B cell (primary cell): ENCODE data around the gene PTPRN2. TPM values are rescaled to one million over a fixed set of nuclear protein-coding genes. Genes with fewer than 3 reads are reported as not detected.

Experiments
- ATAC-seq: fragments of 200-7000 bp; cut with Tn5 transposase; one replicate; pipeline ENCODE4 v1.10.0; 2021; ENCODE audit warnings: low read depth, mild to moderate bottlenecking, moderate number of reproducible peaks, moderate library complexity
- CTCF ChIA-PET: fragments of 350-600 bp; sonication (Branson Sonifier 250); formaldehyde crosslinking; loops from one replicate; lab custom pipeline; 2021; ENCODE audit warnings: antibody characterized with exemption, inconsistent platforms; lab: Charles Lee
- POLR2A ChIA-PET: fragments of 350-600 bp; sonication (Branson Sonifier 250); formaldehyde crosslinking; loops from one replicate; lab custom pipeline; 2021; ENCODE audit warnings: antibody characterized with exemption; lab: Charles Lee
- DNase-seq: peaks from one replicate; pipeline ENCODE4 v3.0.0; 2013
- H2AFZ ChIP-seq: 2 replicates; pipeline ENCODE4 v1.6.1; 2012; ENCODE audit warnings: mild to moderate bottlenecking, low read depth, low read length; ENCODE audit not compliant: insufficient read depth, poor library complexity, severe bottlenecking
- H3K27ac ChIP-seq, 2 donors: 1 replicate in 1 of 2; 2 replicates in 1 of 2; pipeline ENCODE4 v1.5.1; 2012 to 2013; ENCODE audit warnings: low read length in 2 of 2, mild to moderate bottlenecking in 2 of 2, moderate library complexity in 1 of 2
- H3K27me3 ChIP-seq, 4 experiments: fragments of 200-600 bp in 1 of 4; sonication (generic) in 1 of 4; replicated peaks in 1 of 4; 1 replicate in 2 of 4; 2 replicates in 2 of 4; pipeline versions ENCODE4 v1.6.1 to v1.7.0; 2013 to 2016; ENCODE audit warnings: low read length in 3 of 4, mild to moderate bottlenecking in 2 of 4, mixed read lengths in 1 of 4, moderate library complexity in 1 of 4; ENCODE audit not compliant: insufficient read depth in 4 of 4, control insufficient read depth in 3 of 4; ENCODE audit errors: control extremely low read depth in 1 of 4
- H3K36me3 ChIP-seq, 2 experiments: replicated peaks in 1 of 2; 1 replicate in 1 of 2; 2 replicates in 1 of 2; pipeline versions ENCODE4 v1.6.1 to v1.7.1; 2013; ENCODE audit warnings: low read length in 1 of 2; ENCODE audit not compliant: insufficient read depth in 2 of 2, control insufficient read depth in 1 of 2; ENCODE audit errors: control extremely low read depth in 1 of 2, extremely low read depth in 1 of 2
- H3K4me1 ChIP-seq, 2 donors: fragments of 200-600 bp in 1 of 2; sonication (generic) in 1 of 2; 1 replicate in 1 of 2; 2 replicates in 1 of 2; pipeline versions ENCODE4 v1.5.1 to v1.6.1; 2013 to 2017; ENCODE audit warnings: low read length in 2 of 2; ENCODE audit not compliant: control insufficient read depth in 2 of 2, insufficient read depth in 2 of 2
- H3K4me2 ChIP-seq: replicated peaks from 2 replicates; pipeline ENCODE3; 2012; ENCODE audit warnings: mild to moderate bottlenecking, low read depth, low read length; ENCODE audit not compliant: poor library complexity, severe bottlenecking
- H3K4me3 ChIP-seq, 5 experiments: fragments of 200-600 bp in 1 of 5; sonication (generic) in 1 of 5; 1 replicate in 3 of 5; 2 replicates in 2 of 5; pipeline versions ENCODE4 v1.5.1 to v1.7.0; 2011 to 2016; ENCODE audit warnings: low read length in 4 of 5, mild to moderate bottlenecking in 4 of 5, low read depth in 2 of 5, control low read depth in 1 of 5, moderate library complexity in 1 of 5; ENCODE audit not compliant: insufficient read depth in 1 of 5; ENCODE audit errors: control extremely low read depth in 1 of 5, extremely low read depth in 1 of 5
- H3K79me2 ChIP-seq: fragments of 200-600 bp; sonication (generic); one replicate; pipeline ENCODE4 v1.6.0; 2016; ENCODE audit warnings: low read length; ENCODE audit not compliant: control insufficient read depth, insufficient read depth
- H3K9ac ChIP-seq: fragments of 200-600 bp; sonication (generic); 2 replicates; pipeline ENCODE4 v1.6.1; 2017; ENCODE audit warnings: mild to moderate bottlenecking, low read length, moderate library complexity
- H3K9me3 ChIP-seq, 3 donors: one replicate each; pipeline versions ENCODE4 v1.6.1 to v1.7.1; 2013; ENCODE audit warnings: low read length in 2 of 3; ENCODE audit not compliant: control insufficient read depth in 2 of 3, insufficient read depth in 1 of 3; ENCODE audit errors: control extremely low read depth in 1 of 3
- H4K20me1 ChIP-seq: 2 replicates; pipeline ENCODE4 v1.6.0; 2012; ENCODE audit warnings: mild to moderate bottlenecking, low read length; ENCODE audit not compliant: insufficient read depth, control insufficient read depth, poor library complexity, severe bottlenecking
- H3K27ac Mint-ChIP-seq: one replicate; pipeline ENCODE4 v1.8.0; 2021; ENCODE audit warnings: mixed read lengths
- H3K27me3 Mint-ChIP-seq: one replicate; pipeline ENCODE4 v1.8.0; 2021; ENCODE audit warnings: mixed read lengths
- H3K4me1 Mint-ChIP-seq: one replicate; pipeline ENCODE4 v1.8.0; 2021; ENCODE audit warnings: mixed read lengths
- H3K4me3 Mint-ChIP-seq: one replicate; pipeline ENCODE4 v1.8.0; 2021; ENCODE audit warnings: mixed read lengths
- H3K9me3 Mint-ChIP-seq: one replicate; pipeline ENCODE4 v1.8.0; 2022; ENCODE audit warnings: mixed read lengths; ENCODE audit not compliant: insufficient read depth
- CTCF ChIP-seq: fragments of 200-600 bp; IDR thresholded peaks from one replicate; pipeline ENCODE4 v1.8.0; 2022; ENCODE audit warnings: antibody characterized with exemption, mild to moderate bottlenecking
- EZH2 ChIP-seq: IDR thresholded peaks from 2 replicates; pipeline ENCODE4 v1.6.1; 2012; ENCODE audit warnings: borderline replicate concordance, low read depth, mild to moderate bottlenecking, moderate library complexity, low read length; ENCODE audit not compliant: insufficient read depth, poor library complexity, severe bottlenecking
- WGBS: methylation state at CpG from one replicate; pipeline ENCODE4 v1.1.5; 2013; ENCODE audit warnings: missing lambda C conversion rate; ENCODE audit not compliant: insufficient coverage; 5-methylcytosine and 5-hydroxymethylcytosine counted together
- intact Hi-C: fragments of 100-400 bp; cut with micrococcal nuclease; formaldehyde crosslinking; loops from one replicate; pipeline ENCODE4 v1.10.0; 2022
- polyA plus RNA-seq: library from polyadenylated mRNA; depleted of rRNA; stranded (reverse); fragments of >200 nt; gene quantifications from 2 replicates; pipeline ENCODE4 v1.2.3, GENCODE V29; 2012
- total RNA-seq, 2 donors: library from RNA; stranded (reverse); fragments of 120-200 nt in 1 of 2; gene quantifications; 1 replicate in 1 of 2; 2 replicates in 1 of 2; pipeline versions ENCODE4 v1.2.3 to v1.2.4, GENCODE V29; 2013 to 2022

PTPRN2 gene
- total and polyA plus RNA-seq, 2 donors (not counting 1 experiment from before 2014, with no cell fraction given), result 2.0 to 5.0 TPM

- H3K4me2 ChIP-seq, result no peak overlapping the region
- Mint-ChIP-seq H3K27ac (no peak overlapping the region), H3K4me1 (no peaks in the 10 kb centered on the region), H3K9me3 (no peaks in the 10 kb centered on the region), H3K27me3 (peaks cover 2% of the 10 kb centered on the region), H3K4me3 (no peak overlapping the region)
- H3K4me3 ChIP-seq, result no peak overlapping the region
- WGBS, result 100% methylated on average over 1 of the region's 6 CpGs
- TF ChIP-seq EZH2, result no peak
- no peak for TF ChIP-seq CTCF
- H3K9me3 ChIP-seq, result peaks cover 0 to 29% (median 0%) of the 10 kb centered on the region in 3 donors
- DNase-seq (no peak), ATAC-seq (no peak)
- no peak overlapping the region for H3K27ac ChIP-seq
- POLR2A ChIA-PET, result no interaction called here
- no peak overlapping the region for H2AFZ ChIP-seq
- no peak overlapping the region for H3K9ac ChIP-seq
- H4K20me1 ChIP-seq, result no peaks in the 10 kb centered on the region
- H3K36me3 ChIP-seq, result no peaks in the 10 kb centered on the region
- intact Hi-C loops, result no loop called here
- H3K27me3 ChIP-seq, result no peaks in the 10 kb centered on the region
- H3K79me2 ChIP-seq, result no peaks in the 10 kb centered on the region
- CTCF ChIA-PET, result no interaction called here
- H3K4me1 ChIP-seq, result no peaks in the 10 kb centered on the region
Measured at GRCh38 chr7:158475679-158476052, 112.0 kb downstream of the PTPRN2 start.

DNA sequence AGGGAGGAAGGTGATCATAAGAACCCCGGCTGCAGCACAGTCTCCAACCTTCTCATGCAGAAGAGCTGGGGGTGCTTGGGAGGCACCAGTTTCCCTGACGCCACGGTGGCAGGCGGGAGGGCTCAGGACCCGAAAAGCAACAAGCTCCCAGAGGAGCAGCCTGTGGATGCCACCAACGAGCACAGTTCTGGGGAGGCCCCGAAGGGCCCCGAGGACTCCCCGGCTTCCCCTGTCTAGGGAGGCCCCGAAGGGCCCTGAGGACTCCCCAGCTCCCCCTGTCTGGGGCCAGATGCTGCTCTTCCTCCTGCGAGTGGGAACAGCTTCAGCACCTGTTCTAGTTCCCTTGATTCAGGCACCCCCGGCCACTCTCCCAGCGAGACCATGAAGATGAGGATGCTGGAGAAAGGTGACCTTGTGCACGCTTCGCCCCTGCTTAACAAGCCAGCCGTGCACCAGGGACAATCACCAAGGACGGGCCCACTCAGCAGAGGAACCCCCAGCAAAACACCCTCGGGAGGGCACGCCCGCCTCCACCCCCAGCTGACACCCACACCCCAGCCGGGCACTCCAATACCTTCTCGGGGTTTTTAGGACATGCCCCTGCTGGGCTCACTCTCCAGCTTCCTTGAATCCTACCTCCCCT, 112.5 kb downstream of the PTPRN2 start:
- no peak overlapping the region for H3K4me2 ChIP-seq
- Mint-ChIP-seq H3K27ac (no peak overlapping the region), H3K4me3 (no peak overlapping the region), H3K9me3 (no peaks in the 10 kb centered on the region), H3K4me1 (no peaks in the 10 kb centered on the region), H3K27me3 (peaks cover 2% of the 10 kb centered on the region)
- POLR2A ChIA-PET, result no interaction called here
- TF ChIP-seq EZH2, result no peak
- no peak for TF ChIP-seq CTCF
- H3K9me3 ChIP-seq, result peaks cover 0 to 29% (median 0%) of the 10 kb centered on the region in 3 donors
- no peaks in the 10 kb centered on the region for H4K20me1 ChIP-seq
- CTCF ChIA-PET, result no interaction called here
- no peak overlapping the region for H2AFZ ChIP-seq
- no peak overlapping the region for H3K27ac ChIP-seq
- H3K4me3 ChIP-seq, result no peak overlapping the region
- H3K79me2 ChIP-seq, result no peaks in the 10 kb centered on the region
- H3K36me3 ChIP-seq, result no peaks in the 10 kb centered on the region
- no peak overlapping the region for H3K9ac ChIP-seq
- ATAC-seq, result no peak
- WGBS, result 67% methylated on average over 22 of the region's 22 CpGs
- no peak for DNase-seq
- intact Hi-C loops, result no loop called here
- H3K27me3 ChIP-seq, result no peaks in the 10 kb centered on the region
- no peaks in the 10 kb centered on the region for H3K4me1 ChIP-seq
